Duodenal mucosa (tissue), 2 donors: ENCODE data around the gene DUSP1.

ENCODE experiments used
- H3K27ac ChIP-seq: one replicate; pipeline ENCODE4 v1.7.0; 2013; ENCODE audit warnings: low read depth, low read length
- H3K27me3 ChIP-seq, 2 donors: one replicate each; pipeline ENCODE4 v1.7.0; 2013; ENCODE audit warnings: low read length in 2 of 2, control low read depth in 1 of 2; ENCODE audit not compliant: insufficient read depth in 2 of 2, control insufficient read depth in 1 of 2
- H3K36me3 ChIP-seq, 2 donors: one replicate each; pipeline ENCODE4 v1.7.0; 2013; ENCODE audit warnings: low read length in 2 of 2, control low read depth in 1 of 2; ENCODE audit not compliant: insufficient read depth in 2 of 2, control insufficient read depth in 1 of 2
- H3K4me1 ChIP-seq, 2 donors: one replicate each; pipeline ENCODE4 v1.7.0; 2013; ENCODE audit warnings: low read length in 2 of 2, control low read depth in 1 of 2; ENCODE audit not compliant: insufficient read depth in 2 of 2, control insufficient read depth in 1 of 2
- H3K4me3 ChIP-seq, 2 donors: one replicate each; pipeline ENCODE4 v1.7.0; 2013; ENCODE audit warnings: low read length in 2 of 2, low read depth in 1 of 2
- H3K9ac ChIP-seq, 2 donors: one replicate each; pipeline ENCODE4 v1.7.0; 2013; ENCODE audit warnings: low read length in 2 of 2, low read depth in 1 of 2
- H3K9me3 ChIP-seq, 2 donors: one replicate each; pipeline ENCODE4 v1.7.0; 2013; ENCODE audit warnings: low read length in 2 of 2, control low read depth in 1 of 2; ENCODE audit not compliant: control insufficient read depth in 1 of 2

Gene DUSP1

GRCh38 chr5:172743112-172743959 lies 27.7 kb downstream of the DUSP1 start:
- H3K27ac ChIP-seq: no peak overlapping the region
- H3K4me3 ChIP-seq: no peak overlapping the region
- H3K9me3 ChIP-seq: no peaks in the 10 kb centered on the region
- H3K27me3 ChIP-seq: no peaks in the 10 kb centered on the region
- H3K9ac ChIP-seq: no peak overlapping the region
- no peaks in the 10 kb centered on the region for H3K36me3 ChIP-seq
- peaks cover 0 to 8% of the 10 kb centered on the region in 2 donors for H3K4me1 ChIP-seq

DNA sequence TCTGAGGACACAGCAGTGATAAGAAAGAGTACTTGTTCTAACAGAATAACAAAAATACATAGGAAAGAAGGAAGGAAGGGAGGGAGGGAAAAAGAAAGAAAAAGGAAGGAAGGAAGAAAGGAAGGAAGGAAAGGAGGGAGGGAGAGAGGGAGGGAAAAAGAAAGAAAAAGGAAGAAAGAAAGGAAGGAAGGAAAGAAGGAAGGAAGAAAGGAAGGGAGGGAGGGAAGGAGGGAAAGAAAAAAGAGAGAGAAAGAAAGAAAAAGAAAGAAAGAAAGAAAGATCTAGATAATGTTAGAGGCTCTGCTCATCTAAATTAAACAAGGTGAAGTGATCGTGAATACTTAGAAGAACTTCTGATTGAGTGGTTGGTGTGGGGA lies 29.8 kb downstream of the DUSP1 start:
- Histone ChIP-seq H3K9ac (no peak overlapping the region), H3K27ac (no peak overlapping the region), H3K27me3 (no peaks in the 10 kb centered on the region), H3K4me3 (no peak overlapping the region), H3K36me3 (no peaks in the 10 kb centered on the region), H3K9me3 (no peaks in the 10 kb centered on the region), H3K4me1 (peaks cover 0 to 8% of the 10 kb centered on the region in 2 donors)

DNA sequence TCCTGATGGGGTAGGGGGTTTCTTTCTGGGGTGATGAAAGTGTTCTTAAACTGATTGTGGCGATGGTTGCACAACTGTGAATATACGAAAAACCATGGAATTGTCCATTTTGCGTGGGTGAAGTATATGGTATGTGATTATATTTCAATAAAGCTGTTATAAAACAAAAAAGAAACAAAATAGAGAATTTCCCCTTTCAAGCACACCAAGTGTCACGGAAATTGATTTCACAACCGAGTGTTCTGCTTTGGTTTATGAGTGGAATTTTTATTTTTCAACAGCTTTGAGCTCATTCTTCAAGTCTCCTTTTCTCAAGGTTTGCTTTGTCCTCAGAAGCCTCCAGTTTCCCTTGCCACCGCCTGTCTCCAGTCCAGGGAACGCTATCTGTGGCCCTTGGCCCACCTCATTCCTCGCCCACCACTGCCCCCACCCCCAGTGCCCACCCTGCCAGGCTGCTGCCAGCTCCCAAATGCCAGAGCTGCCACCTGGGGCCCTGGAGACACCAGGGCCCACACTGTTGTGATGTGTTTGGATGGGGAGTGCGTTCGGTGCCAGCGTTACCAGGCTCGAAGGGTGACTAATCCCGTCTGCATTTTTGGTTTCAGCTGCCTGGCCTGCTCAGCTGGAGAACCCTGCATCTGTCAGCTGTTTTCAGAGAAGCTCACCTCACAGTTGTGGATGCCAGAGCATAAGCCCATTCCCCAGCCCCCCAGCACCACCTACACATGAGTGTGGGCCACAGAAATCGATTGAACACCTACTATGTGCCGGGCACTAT lies 30.4 kb downstream of the DUSP1 start:
- Histone ChIP-seq H3K9me3 (no peaks in the 10 kb centered on the region), H3K4me1 (peaks cover 0 to 8% of the 10 kb centered on the region in 2 donors), H3K27me3 (no peaks in the 10 kb centered on the region), H3K4me3 (no peak overlapping the region), H3K9ac (no peak overlapping the region), H3K36me3 (no peaks in the 10 kb centered on the region), H3K27ac (peak overlapping the region; percentile 25)

DNA sequence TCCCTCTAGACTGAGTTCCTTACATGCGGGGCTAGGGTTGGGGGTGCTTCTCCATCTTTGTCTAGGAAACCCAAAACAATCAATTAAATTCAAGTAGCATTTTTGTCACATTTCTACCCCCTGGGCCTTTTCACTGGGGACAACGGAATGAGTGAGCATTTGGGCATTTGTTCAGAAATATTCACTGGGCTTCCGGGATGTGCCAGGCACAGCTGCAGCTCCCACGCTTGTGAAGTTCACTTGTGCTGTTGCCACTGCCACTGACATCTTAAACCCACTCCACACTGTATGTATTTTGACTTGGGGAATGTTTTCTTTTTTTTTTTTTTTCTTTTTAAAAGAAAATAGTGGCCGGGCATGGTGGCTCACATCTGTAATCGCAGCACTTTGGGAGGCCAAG lies 31.6 kb downstream of the DUSP1 start:
- H3K4me1 ChIP-seq: peaks cover 0 to 6% of the 10 kb centered on the region in 2 donors

DNA sequence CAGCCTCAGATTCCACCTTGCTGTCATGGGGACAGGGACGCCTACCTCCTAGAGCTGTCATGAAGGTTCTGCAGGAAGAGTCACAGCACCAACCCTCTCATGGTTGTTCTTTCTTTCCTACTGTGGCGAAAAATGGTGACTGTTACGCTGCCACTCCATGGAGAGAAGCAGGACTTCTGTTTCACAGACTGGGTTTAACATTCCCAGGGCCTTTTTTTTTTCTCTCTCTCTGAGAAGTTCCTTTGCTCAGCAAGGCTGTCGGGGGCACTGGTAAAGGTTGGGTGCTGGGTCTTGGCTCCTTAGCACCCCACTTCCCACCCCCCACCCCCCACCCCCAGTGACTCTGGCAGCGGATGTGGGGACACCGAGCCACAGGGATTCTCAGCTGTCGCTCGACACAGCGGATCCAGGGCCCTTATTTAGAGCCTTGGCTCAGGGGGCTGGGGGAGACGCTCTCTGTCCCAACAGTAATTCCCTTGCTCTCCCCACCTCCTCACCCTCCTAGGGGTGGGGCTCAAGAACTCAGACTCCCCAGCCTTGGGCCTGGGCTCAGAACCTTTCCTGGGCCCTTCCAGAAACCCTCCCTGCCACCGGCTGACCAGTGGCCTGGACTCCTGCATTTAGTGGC lies 34.4 kb downstream of the DUSP1 start:
- Histone ChIP-seq H3K9me3 (no peaks in the 10 kb centered on the region), H3K27ac (peak overlapping the region; percentile 42), H3K36me3 (no peaks in the 10 kb centered on the region), H3K27me3 (no peaks in the 10 kb centered on the region), H3K9ac (no peak overlapping the region), H3K4me1 (peaks cover 11 to 16% of the 10 kb centered on the region in 2 donors), H3K4me3 (no peak overlapping the region)

More for the DNA sequence above, 31.6 kb downstream of the DUSP1 start:
- no peak overlapping the region for H3K9ac ChIP-seq
- no peaks in the 10 kb centered on the region for H3K27me3 ChIP-seq
- no peak overlapping the region for H3K27ac ChIP-seq
- H3K9me3 ChIP-seq: no peaks in the 10 kb centered on the region
- no peaks in the 10 kb centered on the region for H3K36me3 ChIP-seq
- H3K4me3 ChIP-seq: no peak overlapping the region

GRCh38 chr5:172735141-172735831 lies 35.7 kb downstream of the DUSP1 start:
- H3K27ac ChIP-seq: no peak overlapping the region
- H3K36me3 ChIP-seq: no peaks in the 10 kb centered on the region
- no peaks in the 10 kb centered on the region for H3K27me3 ChIP-seq
- H3K9ac ChIP-seq: no peak overlapping the region
- no peaks in the 10 kb centered on the region for H3K9me3 ChIP-seq
- no peak overlapping the region for H3K4me3 ChIP-seq
- peaks cover 11 to 16% of the 10 kb centered on the region in 2 donors for H3K4me1 ChIP-seq

- H3K4me3 ChIP-seq: no peak overlapping the region
- no peaks in the 10 kb centered on the region for H3K9me3 ChIP-seq
- H3K27ac ChIP-seq: peak overlapping the region; percentile 81
- H3K27me3 ChIP-seq: no peaks in the 10 kb centered on the region
- no peak overlapping the region for H3K9ac ChIP-seq
- H3K36me3 ChIP-seq: no peaks in the 10 kb centered on the region
- peaks cover 11 to 16% of the 10 kb centered on the region in 2 donors for H3K4me1 ChIP-seq
Measured at GRCh38 chr5:172733974-172734346, 37.0 kb downstream of the DUSP1 start.

DNA sequence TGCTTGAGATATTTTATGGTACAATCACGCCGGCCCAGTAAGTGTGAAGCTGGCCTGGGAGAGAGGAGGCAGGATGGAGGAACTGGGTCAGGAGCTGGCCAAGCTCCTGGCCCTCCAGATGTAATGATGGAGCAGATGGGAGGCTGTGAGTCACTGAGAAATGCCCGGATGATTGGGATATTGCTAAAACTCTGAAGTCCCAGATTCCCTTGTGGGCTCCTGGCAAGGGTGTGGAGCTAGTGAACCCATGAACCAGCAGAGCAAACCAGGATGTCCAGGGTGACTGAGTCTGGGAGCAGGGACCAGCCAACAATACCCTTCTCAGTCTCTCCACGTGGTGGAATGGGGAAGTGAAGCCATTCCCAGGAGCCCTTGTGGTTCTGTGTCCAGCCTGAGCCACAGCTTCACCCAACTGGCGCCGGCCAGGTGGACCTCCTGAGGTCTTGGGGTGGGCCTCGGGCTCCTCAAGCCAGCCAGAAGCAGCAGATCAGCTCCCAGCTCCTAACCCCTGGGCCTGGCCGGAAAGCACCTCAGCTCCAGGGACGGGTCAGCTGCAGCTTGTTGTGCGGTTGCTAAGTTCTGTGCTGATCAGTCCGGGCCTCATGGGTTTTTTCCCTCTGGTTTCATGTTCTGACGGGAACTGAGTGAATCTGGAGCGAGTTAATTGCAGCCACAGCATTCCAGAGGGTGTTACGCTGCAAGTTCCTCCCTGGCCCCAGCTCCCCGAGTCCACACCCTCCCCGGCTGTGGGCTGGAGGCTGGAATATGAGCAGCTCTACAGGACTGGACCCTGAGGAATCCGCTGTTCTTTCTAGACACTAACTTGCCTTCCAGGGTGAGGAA lies 37.6 kb downstream of the DUSP1 start:
- Histone ChIP-seq H3K4me1 (peaks cover 11 to 16% of the 10 kb centered on the region in 2 donors), H3K36me3 (no peaks in the 10 kb centered on the region), H3K4me3 (no peak overlapping the region), H3K27ac (peak overlapping the region; percentile 81), H3K27me3 (no peaks in the 10 kb centered on the region), H3K9ac (peak overlapping the region in 1 of 2 donors; percentile 13), H3K9me3 (no peaks in the 10 kb centered on the region)

GRCh38 chr5:172732201-172732865 lies 38.7 kb downstream of the DUSP1 start:
- H3K4me1 ChIP-seq: peaks cover 11 to 16% of the 10 kb centered on the region in 2 donors

More at GRCh38 chr5:172732201-172732865, 38.7 kb downstream of the DUSP1 start:
- H3K36me3 ChIP-seq: no peaks in the 10 kb centered on the region
- peak overlapping the region in 1 of 2 donors; percentile 13 for H3K9ac ChIP-seq
- H3K27ac ChIP-seq: no peak overlapping the region
- H3K4me3 ChIP-seq: no peak overlapping the region
- H3K27me3 ChIP-seq: no peaks in the 10 kb centered on the region
- no peaks in the 10 kb centered on the region for H3K9me3 ChIP-seq
